ENCODE results near the gene HTT-AS.
"Not testable (repeated sequence)": the region's sequence is repeated elsewhere in the genome, so short reads cannot be mapped to it uniquely, and the experiment has no call there.

The HTT-AS gene

DNA sequence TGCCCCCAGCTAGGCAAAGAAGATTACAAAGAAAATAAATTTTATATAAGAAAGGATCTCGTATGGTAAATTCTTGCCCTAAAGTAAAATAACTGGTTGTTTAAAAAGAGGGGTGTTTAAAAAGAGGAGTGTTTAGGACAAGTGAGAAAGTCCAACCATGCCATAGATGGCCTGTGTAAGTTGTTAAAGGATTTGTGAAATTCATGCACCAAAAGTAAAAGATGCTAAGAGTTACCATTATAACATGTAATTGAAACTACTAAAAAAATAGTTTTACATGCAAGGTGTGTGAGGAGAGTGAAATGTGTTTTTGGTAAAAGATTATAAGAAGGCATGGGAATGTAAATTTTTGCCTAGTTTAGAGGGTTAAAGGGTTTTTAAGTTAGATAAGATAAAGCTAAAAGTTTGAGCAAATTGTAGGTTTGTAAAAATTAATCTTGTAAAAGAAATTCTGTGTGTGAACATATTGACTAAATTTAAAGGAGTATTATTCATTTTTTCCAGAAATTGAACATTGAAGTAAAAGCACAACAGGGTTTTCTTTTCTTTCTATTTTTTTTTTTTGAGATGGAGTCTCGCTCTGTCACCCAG lies 20.1 kb downstream of the HTT-AS start:
- TF ChIP-seq, protein P1, sequence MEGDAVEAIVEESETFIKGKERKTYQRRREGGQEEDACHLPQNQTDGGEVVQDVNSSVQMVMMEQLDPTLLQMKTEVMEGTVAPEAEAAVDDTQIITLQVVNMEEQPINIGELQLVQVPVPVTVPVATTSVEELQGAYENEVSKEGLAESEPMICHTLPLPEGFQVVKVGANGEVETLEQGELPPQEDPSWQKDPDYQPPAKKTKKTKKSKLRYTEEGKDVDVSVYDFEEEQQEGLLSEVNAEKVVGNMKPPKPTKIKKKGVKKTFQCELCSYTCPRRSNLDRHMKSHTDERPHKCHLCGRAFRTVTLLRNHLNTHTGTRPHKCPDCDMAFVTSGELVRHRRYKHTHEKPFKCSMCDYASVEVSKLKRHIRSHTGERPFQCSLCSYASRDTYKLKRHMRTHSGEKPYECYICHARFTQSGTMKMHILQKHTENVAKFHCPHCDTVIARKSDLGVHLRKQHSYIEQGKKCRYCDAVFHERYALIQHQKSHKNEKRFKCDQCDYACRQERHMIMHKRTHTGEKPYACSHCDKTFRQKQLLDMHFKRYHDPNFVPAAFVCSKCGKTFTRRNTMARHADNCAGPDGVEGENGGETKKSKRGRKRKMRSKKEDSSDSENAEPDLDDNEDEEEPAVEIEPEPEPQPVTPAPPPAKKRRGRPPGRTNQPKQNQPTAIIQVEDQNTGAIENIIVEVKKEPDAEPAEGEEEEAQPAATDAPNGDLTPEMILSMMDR (IDR thresholded peaks at IDR 0.05; ENCODE audit: low read depth, low read length, missing control alignments) = no peak
- DNase-seq (ENCODE audit: low read depth) = no peak
- H3K4me3 ChIP-seq (ENCODE audit: low read depth, low read length) = no peak overlapping the region

DNA sequence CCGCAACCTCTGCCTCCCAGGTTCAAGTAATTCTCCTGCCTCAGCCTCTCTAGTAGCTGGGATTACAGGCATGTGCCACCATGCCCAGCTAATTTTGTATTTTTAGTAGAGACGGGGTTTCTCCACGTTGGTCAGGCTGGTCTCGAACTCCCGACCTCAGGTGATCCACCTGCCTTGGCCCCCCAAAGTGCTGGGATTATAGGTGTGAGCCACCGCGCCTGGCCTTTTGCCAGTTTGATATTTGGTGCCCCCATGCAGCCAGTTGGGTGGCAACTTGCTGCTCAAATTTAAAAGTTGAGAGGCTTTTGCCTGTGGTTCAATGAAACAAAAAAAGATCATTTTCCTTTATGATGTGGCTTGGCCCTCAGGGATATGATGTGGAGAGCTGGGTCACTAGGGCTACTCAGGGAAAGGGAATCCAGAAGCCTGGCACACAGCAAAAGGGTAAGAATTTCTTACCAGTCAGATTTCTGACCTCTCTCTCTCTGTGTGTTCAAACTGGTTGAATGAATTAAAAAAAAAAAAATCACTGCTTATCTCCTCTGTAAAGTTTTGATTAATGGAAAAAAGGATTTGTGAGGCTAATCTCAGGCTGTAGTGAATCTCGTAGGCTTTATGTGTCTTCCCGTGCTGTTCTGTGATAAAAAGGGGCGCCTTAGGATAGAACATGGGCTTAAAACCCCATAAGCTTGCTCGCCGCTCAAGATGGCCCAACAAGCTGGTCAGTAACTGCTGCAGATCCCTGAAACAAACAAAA lies 23.0 kb downstream of the HTT-AS start:
- not testable (repeated sequence) for DNase-seq (ENCODE audit: low read depth); H3K4me3 ChIP-seq (ENCODE audit: low read depth, low read length)

DNA sequence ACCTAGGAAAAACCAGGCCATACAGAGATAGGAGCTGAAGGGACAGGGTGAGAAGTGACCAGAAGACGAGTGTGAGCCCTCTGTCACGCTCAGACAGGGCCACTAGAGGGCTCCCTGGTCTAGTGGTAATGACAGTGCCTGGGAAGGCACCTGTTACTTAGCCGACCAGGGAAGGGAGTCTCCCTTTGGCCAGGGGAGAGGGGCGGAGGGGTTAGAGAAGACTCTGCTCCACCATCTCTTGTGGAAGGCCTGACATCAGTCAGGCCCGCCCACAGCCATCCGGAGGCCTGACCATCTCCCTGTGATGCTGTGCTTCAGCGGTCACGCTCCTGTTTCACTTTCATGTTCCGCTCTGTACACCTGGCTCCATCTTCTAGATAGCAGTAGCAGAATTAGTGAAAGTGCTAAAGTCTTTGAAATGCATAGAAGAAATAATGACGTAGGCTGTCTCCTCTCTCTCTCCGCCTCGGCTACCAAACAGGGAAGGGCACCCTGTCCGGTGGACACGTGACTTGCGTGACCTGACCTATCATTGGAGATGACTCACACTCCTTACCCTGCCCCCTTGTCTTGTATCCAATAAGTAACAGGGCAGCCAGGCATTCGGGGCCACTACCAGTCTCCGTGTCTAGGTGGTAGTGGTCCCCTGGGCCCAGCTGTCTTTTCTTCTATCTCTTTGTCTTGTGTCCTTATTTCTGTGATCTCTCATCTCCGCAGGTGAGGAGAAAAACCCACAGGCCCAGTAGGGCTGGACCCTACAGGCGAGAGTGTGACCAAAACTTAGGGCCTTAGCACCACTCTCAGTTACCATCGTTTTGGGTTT lies 26.7 kb downstream of the HTT-AS start:
- peak; percentile 95 for DNase-seq (ENCODE audit: low read depth)
- H3K4me3 ChIP-seq (ENCODE audit: low read depth, low read length) = no peak overlapping the region
- TF ChIP-seq, protein P1 (IDR thresholded peaks at IDR 0.05; ENCODE audit: low read depth, low read length, missing control alignments) = peak; percentile 76

DNA sequence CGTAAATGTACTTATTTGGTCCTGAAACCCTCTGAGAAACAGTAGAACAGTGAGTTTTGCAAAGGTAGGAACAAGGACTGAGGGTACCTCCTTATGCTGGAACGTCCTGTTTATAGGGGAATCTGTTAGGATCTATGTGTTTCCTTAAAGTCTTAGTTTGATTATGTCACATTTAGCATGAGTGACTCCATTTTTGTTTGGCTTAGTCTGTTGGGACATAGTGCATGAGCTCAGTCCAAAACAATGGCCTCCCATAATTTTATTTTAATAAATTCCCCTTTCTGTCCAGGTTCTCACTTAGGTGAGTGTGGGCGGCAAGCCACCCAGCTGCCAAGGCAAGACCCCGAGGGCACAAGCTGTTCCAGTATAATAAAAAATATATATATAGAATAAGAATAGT lies 27.7 kb downstream of the HTT-AS start:
- TF ChIP-seq, protein P1 (IDR thresholded peaks at IDR 0.05; ENCODE audit: low read depth, low read length, missing control alignments) = no peak
- DNase-seq (ENCODE audit: low read depth) = no peak
- no peak overlapping the region for H3K4me3 ChIP-seq (ENCODE audit: low read depth, low read length)

DNA sequence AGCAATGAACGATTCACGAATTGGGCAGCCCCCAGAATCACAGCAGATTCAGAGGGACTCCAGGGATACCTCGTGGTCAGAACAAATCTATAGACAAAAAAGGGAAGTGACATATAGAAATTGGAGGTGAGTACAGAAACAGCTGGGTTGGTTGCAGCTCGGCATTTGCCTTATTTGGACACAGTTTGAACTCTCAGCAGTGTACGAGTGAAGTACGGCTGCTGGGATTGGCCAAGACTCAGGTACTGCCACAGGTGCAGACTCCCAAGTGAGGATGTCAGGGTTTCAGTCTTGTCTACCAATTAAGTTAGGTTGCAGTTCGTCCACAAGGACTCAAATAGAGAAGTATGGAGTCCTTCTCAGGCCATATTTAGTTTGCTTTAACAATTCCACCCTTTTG lies 28.2 kb downstream of the HTT-AS start:
- TF ChIP-seq, protein P1 (IDR thresholded peaks at IDR 0.05; ENCODE audit: low read depth, low read length, missing control alignments) = no peak
- DNase-seq (ENCODE audit: low read depth) = peak; percentile 88
- H3K4me3 ChIP-seq (ENCODE audit: low read depth, low read length) = no peak overlapping the region

DNA sequence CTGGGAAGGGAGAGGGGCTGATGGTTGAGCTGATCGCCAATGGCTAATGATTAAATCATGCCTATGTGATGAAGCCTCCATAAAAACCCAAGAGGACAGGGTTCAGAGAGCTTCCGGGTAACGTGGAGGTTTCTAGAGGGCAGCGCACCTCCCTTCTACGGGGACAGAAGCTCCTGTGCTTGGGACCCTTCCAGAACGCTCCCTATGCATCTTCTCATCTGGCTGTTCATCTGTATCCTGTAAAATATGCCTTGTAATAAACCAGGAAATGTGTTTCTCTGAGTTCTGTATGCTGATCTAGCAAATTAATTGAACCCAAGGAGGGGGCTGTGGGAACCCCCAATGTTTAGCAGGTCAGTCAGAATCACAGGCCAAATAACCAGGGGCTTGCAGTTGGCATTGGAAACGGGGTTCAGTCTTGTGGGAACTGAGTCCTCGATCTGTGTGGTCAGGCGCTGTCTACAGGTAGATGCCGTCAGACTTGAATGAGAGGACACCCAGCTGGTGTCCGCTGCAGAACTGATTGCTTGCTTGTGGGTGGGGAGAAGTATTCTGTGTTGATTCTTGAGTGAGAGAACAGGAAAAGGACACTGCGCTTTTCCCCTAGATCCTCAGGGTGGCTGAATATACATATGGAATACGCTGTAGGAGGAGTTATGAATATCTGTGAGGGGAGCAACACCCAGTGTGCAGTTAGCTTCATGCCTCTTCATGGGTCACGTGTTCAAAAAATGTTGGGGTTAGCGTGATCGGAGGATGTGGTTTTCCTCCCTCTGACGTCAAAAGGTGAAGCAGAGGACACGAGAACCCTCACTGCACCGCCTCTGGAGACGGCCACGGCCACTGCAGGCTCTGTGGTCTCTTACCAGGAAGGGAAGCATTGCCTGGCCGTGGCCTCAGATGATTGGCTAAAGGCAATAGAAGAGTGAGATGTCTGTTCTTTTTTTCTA lies 29.2 kb downstream of the HTT-AS start:
- no peak overlapping the region for H3K4me3 ChIP-seq (ENCODE audit: low read depth, low read length)
- DNase-seq (ENCODE audit: low read depth) = no peak
- TF ChIP-seq, protein P1 (IDR thresholded peaks at IDR 0.05; ENCODE audit: low read depth, low read length, missing control alignments) = no peak
